GM13976 (cell line): Measurements from ENCODE around the gene EEF2.
A peak's percentile ranks its signal among the peaks of the same experiment; 100 is the strongest.
"Not testable (repeated sequence)": the region's sequence is repeated elsewhere in the genome, so short reads cannot be mapped to it uniquely, and the experiment has no call there.

Experiments
- DNase-seq: peaks from one replicate; pipeline ENCODE4 v3.0.0; 2012; ENCODE audit warnings: low spot score
- in situ Hi-C: fragments of 300-500 bp; cut with MboI; formaldehyde crosslinking; loops from one replicate; pipeline ENCODE4 v1.12.0; 2022; ENCODE audit warnings: low sequenced_read_pairs, mixed read lengths, inconsistent platforms; ENCODE audit not compliant: unreplicated experiment
- TF ChIP-seq, protein P1 (sequence below): IDR thresholded peaks from 2 replicates; pipeline ENCODE4 v1.5.1; 2012; ENCODE audit warnings: borderline replicate concordance, mild to moderate bottlenecking; ENCODE audit not compliant: insufficient read depth; ENCODE audit errors: extremely low read depth, missing control alignments, control extremely low read depth

The EEF2 gene

GRCh38 chr19:4009990-4010807 is 24.9 kb upstream of the EEF2 start:
- TF ChIP-seq, protein P1, sequence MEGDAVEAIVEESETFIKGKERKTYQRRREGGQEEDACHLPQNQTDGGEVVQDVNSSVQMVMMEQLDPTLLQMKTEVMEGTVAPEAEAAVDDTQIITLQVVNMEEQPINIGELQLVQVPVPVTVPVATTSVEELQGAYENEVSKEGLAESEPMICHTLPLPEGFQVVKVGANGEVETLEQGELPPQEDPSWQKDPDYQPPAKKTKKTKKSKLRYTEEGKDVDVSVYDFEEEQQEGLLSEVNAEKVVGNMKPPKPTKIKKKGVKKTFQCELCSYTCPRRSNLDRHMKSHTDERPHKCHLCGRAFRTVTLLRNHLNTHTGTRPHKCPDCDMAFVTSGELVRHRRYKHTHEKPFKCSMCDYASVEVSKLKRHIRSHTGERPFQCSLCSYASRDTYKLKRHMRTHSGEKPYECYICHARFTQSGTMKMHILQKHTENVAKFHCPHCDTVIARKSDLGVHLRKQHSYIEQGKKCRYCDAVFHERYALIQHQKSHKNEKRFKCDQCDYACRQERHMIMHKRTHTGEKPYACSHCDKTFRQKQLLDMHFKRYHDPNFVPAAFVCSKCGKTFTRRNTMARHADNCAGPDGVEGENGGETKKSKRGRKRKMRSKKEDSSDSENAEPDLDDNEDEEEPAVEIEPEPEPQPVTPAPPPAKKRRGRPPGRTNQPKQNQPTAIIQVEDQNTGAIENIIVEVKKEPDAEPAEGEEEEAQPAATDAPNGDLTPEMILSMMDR, result no peak
- in situ Hi-C loops, result no loop called here
- DNase-seq, result no peak

- TF ChIP-seq, protein P1, result no peak
- in situ Hi-C loops, result no loop called here
- DNase-seq, result no peak
Observed at GRCh38 chr19:4007836-4008539, 22.7 kb upstream of the EEF2 start.

- DNase-seq, result peak; percentile 100
- in situ Hi-C loops, result no loop called here
- TF ChIP-seq, protein P1, result no peak
Observed at GRCh38 chr19:4007021-4007835, 22.0 kb upstream of the EEF2 start, which contains the start of gene PIAS4. Gene PIAS4, plus strand, starts transcription at chr19:4007736. Its CDS starts 25 bp downstream, at chr19:4007761.

- DNase-seq, in situ Hi-C loops: not testable (repeated sequence)
Observed at GRCh38 chr19:4005436-4005835, 20.2 kb upstream of the EEF2 start.

- DNase-seq, in situ Hi-C loops: not testable (repeated sequence)
Observed at GRCh38 chr19:4000798-4001197, 15.5 kb upstream of the EEF2 start.

- in situ Hi-C loops, DNase-seq: not testable (repeated sequence)
Observed at GRCh38 chr19:3998667-3999412, 13.6 kb upstream of the EEF2 start.

DNA sequence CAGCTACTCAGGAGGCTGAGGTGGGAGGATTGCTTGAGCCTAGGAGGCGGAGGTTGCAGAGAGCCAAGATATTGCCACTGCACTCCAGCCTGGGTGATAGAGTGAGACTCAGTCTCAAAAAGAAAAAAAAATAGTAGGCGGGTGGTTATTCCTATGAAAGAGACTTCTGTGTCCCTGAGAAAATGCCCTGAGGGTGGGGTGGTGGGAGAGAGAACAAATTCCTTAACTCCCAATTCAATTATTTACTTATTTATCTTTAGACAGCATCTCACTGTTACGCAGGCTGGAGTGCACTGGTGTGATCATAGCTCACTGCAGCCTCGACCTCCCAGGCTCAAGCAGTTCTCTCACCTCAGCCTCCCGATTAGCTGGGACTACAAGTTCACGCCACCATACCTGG is 10.3 kb upstream of the EEF2 start:
- in situ Hi-C loops, result no loop called here
- DNase-seq, result no peak
- TF ChIP-seq, protein P1, result no peak
